HEK293T (cell line): ENCODE results near the gene RALB.

ENCODE experiments used
- CTCF ChIA-PET: fragments of 350-600 bp; formaldehyde crosslinking; extraction: SDS; loops from one replicate; lab custom pipeline; 2021; ENCODE audit warnings: antibody characterized with exemption, inconsistent platforms; lab: Yijun Ruan, JAX
- POLR2A ChIA-PET: fragments of 350-600 bp; formaldehyde crosslinking; extraction: SDS; loops from one replicate; lab custom pipeline; 2020; ENCODE audit warnings: antibody characterized with exemption, inconsistent platforms; lab: Yijun Ruan, JAX
- DNase-seq: peaks from one replicate; pipeline ENCODE4 v3.0.0; 2012; ENCODE audit warnings: mixed read lengths; ENCODE audit errors: extremely low spot score
- ARNT ChIP-seq: fragments of 450-650 bp; IDR thresholded peaks from 2 replicates; pipeline ENCODE4 v1.6.1; 2017; ENCODE audit warnings: mild to moderate bottlenecking
- BHLHE40 ChIP-seq: fragments of 450-650 bp; IDR thresholded peaks from 2 replicates; pipeline ENCODE4 v1.6.1; 2016; ENCODE audit warnings: mild to moderate bottlenecking, moderate library complexity, borderline replicate concordance
- CTBP1 ChIP-seq: fragments of 450-650 bp; IDR thresholded peaks from 2 replicates; pipeline ENCODE4 v1.6.1; 2016; ENCODE audit warnings: borderline replicate concordance
- ELF4 ChIP-seq: fragments of 450-650 bp; IDR thresholded peaks from 2 replicates; pipeline ENCODE4 v1.6.1; 2017; ENCODE audit warnings: antibody characterized with exemption
- FOXA1 ChIP-seq: fragments of 450-650 bp; IDR thresholded peaks from 2 replicates; pipeline ENCODE4 v1.6.1; 2016; ENCODE audit warnings: mild to moderate bottlenecking
- FOXK2 ChIP-seq: fragments of 450-650 bp; IDR thresholded peaks from 2 replicates; pipeline ENCODE4 v1.6.1; 2016; ENCODE audit warnings: mild to moderate bottlenecking
- FOXM1 ChIP-seq: fragments of 450-650 bp; IDR thresholded peaks from 2 replicates; pipeline ENCODE4 v1.6.1; 2017; ENCODE audit warnings: mild to moderate bottlenecking, borderline replicate concordance
- HDGF ChIP-seq: fragments of 450-650 bp; IDR thresholded peaks from 2 replicates; pipeline ENCODE4 v1.6.1; 2017; ENCODE audit warnings: antibody characterized with exemption, borderline replicate concordance
- L3MBTL2 ChIP-seq: fragments of 450-650 bp; conservative IDR thresholded peaks from 2 replicates; pipeline ENCODE4 v1.6.1; 2016; ENCODE audit warnings: mild to moderate bottlenecking
- LEF1 ChIP-seq: fragments of 450-650 bp; IDR thresholded peaks from 2 replicates; pipeline ENCODE4 v1.6.1; 2017; ENCODE audit warnings: mild to moderate bottlenecking, borderline replicate concordance
- NFRKB ChIP-seq: fragments of 450-650 bp; IDR thresholded peaks from 2 replicates; pipeline ENCODE4 v1.6.1; 2016; ENCODE audit warnings: mild to moderate bottlenecking, moderate library complexity
- SP1 ChIP-seq: fragments of 450-650 bp; IDR thresholded peaks from 2 replicates; pipeline ENCODE4 v1.6.1; 2017
- SUZ12 ChIP-seq: fragments of 450-650 bp; IDR thresholded peaks from 2 replicates; pipeline ENCODE4 v1.6.1; 2016; ENCODE audit warnings: mild to moderate bottlenecking
- TARDBP ChIP-seq: fragments of 450-650 bp; IDR thresholded peaks from 2 replicates; pipeline ENCODE4 v1.6.1; 2016
- ZNF384 ChIP-seq: fragments of 450-650 bp; IDR thresholded peaks from 2 replicates; pipeline ENCODE4 v1.6.1; 2016
- TF ChIP-seq, protein P1 (sequence below): fragments of 450-650 bp; IDR thresholded peaks from 2 replicates; pipeline ENCODE4 v1.6.1; 2016

RALB gene

DNA sequence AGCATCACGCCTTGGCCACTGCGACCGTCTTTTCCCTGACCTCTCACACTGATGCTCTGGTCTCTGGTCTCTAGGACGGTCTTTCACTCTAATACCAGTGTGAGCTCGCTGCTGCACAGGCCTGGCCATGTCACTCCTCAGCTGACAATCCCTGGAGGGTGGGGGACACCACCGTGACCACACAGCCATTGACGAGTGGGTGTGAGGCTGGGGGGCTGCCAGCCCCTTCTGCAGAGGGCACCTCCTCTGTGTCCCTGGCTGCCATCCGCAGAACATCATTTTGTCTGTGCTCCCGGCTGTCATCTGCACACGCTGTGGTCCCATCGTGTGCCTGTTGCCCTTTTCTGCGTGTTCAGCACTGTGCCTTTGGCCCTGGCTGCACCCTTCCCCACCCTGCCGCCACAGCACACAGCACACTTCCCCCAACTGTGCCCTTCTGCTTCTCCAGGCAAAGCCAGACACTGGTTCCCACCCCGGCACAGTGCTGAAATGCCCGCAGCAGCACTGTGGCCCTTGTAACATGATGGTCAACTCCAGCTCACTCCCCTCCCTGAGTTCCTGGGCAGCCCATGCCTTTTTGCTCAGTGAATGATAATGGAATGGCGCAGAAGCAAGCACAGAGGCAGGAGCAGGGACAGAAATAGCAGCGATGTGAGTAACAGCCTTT, 62.8 kb downstream of the RALB start:
- no peak for DNase-seq
- ChIA-PET POLR2A (no interaction called here), CTCF (interaction anchor here (0.7 to 1.5 kb wide), 2 partner anchors 25 to 613 kb away, joined by 3 to 4 read pairs; no protein-coding TSS in a partner anchor)
- TF ChIP-seq BHLHE40, result no peak
- no peak for TF ChIP-seq FOXA1
- no peak for TF ChIP-seq ELF4
- TF ChIP-seq TARDBP, result no peak
- TF ChIP-seq, protein P1, sequence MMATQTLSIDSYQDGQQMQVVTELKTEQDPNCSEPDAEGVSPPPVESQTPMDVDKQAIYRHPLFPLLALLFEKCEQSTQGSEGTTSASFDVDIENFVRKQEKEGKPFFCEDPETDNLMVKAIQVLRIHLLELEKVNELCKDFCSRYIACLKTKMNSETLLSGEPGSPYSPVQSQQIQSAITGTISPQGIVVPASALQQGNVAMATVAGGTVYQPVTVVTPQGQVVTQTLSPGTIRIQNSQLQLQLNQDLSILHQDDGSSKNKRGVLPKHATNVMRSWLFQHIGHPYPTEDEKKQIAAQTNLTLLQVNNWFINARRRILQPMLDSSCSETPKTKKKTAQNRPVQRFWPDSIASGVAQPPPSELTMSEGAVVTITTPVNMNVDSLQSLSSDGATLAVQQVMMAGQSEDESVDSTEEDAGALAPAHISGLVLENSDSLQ, result no peak
- no peak for TF ChIP-seq L3MBTL2
- TF ChIP-seq HDGF, result no peak
- no peak for TF ChIP-seq ZNF384
- no peak for TF ChIP-seq NFRKB
- TF ChIP-seq SP1, result no peak
- no peak for TF ChIP-seq LEF1
- no peak for TF ChIP-seq FOXK2
- TF ChIP-seq SUZ12, result no peak
- no peak for TF ChIP-seq ARNT
- no peak for TF ChIP-seq FOXM1
- TF ChIP-seq CTBP1, result no peak

DNA sequence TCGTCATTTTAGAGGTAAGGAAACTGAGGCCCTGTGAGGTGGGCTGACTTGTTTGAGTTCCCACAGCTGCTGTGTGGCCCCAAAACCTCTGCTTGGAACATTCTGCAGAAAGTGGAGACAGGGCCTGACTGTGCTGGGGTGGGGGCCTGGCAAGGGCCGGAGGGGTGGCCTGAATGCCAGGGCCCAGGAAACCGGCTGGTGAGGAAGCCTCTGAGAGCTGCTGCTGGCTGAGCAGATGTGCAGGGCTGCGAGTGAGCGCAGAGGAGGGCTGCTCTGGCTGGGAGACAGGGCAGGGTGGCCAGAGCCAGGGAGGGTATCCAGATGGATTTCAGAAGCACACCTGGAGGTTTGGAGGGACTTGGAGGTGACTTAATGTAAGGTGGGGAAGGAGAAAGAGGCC, 63.4 kb downstream of the RALB start:
- DNase-seq, result no peak
- TF ChIP-seq FOXA1 (no peak), LEF1 (no peak), L3MBTL2 (no peak), ARNT (no peak), FOXM1 (no peak), SP1 (no peak), ZNF384 (no peak), FOXK2 (no peak), TARDBP (no peak), ELF4 (no peak), CTBP1 (no peak), NFRKB (no peak), SUZ12 (no peak), BHLHE40 (no peak), HDGF (no peak)
- TF ChIP-seq, protein P1, result no peak
- CTCF ChIA-PET, result interaction anchor here (0.7 kb wide), 1 partner anchor 24 kb away, joined by 3 read pairs; no protein-coding TSS in a partner anchor
- POLR2A ChIA-PET, result no interaction called here

GRCh38 chr2:120316528-120317179, 64.0 kb downstream of the RALB start:
- ChIA-PET POLR2A (no interaction called here), CTCF (no interaction called here)
- no peak for DNase-seq
- TF ChIP-seq FOXK2, result no peak
- no peak for TF ChIP-seq FOXM1
- TF ChIP-seq TARDBP, result no peak
- no peak for TF ChIP-seq ARNT
- TF ChIP-seq CTBP1, result no peak
- no peak for TF ChIP-seq LEF1
- TF ChIP-seq, protein P1, result no peak
- no peak for TF ChIP-seq L3MBTL2
- no peak for TF ChIP-seq HDGF
- TF ChIP-seq BHLHE40, result no peak
- TF ChIP-seq ELF4, result no peak
- TF ChIP-seq SUZ12, result no peak
- no peak for TF ChIP-seq FOXA1
- TF ChIP-seq ZNF384, result no peak
- TF ChIP-seq NFRKB, result no peak
- no peak for TF ChIP-seq SP1

DNA sequence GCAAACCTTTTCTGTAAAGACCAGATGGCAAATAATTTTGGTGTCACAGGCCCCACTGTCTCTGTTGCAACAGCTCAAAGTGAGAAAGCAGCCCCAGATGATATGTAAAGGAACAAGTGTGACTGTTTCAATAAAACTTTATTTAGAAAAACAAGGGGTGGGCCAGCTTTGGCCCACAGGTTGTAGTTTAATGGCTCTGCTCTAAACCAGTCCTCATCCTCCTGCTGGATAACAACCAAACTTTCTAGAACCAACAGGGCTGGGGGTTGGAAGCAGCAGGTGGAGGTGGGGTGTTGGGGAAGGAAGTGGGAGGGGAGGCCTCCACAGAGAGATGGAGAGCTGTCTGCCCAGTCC, 64.5 kb downstream of the RALB start:
- ChIA-PET POLR2A (no interaction called here), CTCF (no interaction called here)
- TF ChIP-seq ELF4, result no peak
- DNase-seq, result no peak

- DNase-seq, result no peak
- no peak for TF ChIP-seq ARNT
- POLR2A ChIA-PET, result no interaction called here
- CTCF ChIA-PET, result no interaction called here
These were observed 65.3 kb downstream of the RALB start for GRCh38 chr2:120317916-120318315.

DNA sequence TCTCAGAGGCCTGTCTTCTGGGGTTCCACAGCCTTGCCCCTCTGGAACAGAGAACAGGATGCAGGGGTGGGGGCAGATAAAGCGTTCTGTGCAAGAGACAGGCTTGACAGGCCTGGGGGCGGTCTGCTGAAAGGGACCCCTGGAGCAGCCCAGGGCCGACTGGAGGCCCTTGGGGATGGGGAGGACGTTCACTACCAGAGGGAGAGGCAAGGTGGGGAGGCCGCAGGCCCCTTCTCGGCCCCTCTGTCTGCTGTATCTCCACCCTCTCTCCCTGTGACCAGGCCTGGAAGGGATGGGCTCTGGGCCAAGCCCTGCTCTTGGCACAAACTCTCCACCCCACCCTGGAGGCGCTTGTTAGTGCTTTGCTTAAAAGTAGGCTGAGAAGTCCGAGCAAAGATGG, 66.0 kb downstream of the RALB start:
- TF ChIP-seq FOXM1 (no peak), ELF4 (no peak), FOXA1 (no peak), BHLHE40 (no peak), SUZ12 (no peak), ARNT (no peak), L3MBTL2 (no peak), LEF1 (no peak), ZNF384 (no peak)
- TF ChIP-seq, protein P1, result no peak
- ChIA-PET CTCF (no interaction called here), POLR2A (no interaction called here)
- DNase-seq, result no peak
